ENCODE results near the gene TUB.
A peak's percentile ranks its signal among the peaks of the same experiment; 100 is the strongest.

The TUB gene

GRCh38 chr11:8080674-8081590 is at the start of gene TUB:
TUB (plus strand) TSS chr11:8081211; CDS start chr11:8081511, 300 bp downstream.
- peak within 1 kb of the TSS; percentile 50 for H3K4me3 ChIP-seq (replicated peaks; ENCODE audit: low read depth, low read length)
- no peak for DNase-seq (ENCODE audit: low read depth)
- TF ChIP-seq CTCF (IDR thresholded peaks at IDR 0.05; ENCODE audit: low read length, missing control alignments) = no peak

- no peak for TF ChIP-seq CTCF (IDR thresholded peaks at IDR 0.05; ENCODE audit: low read length, missing control alignments)
- no peak overlapping the region for H3K4me3 ChIP-seq (replicated peaks; ENCODE audit: low read depth, low read length)
- no peak for DNase-seq (ENCODE audit: low read depth)
Observed at GRCh38 chr11:8031248-8032115, 49.5 kb upstream of the TUB start.

- no peak for TF ChIP-seq CTCF (IDR thresholded peaks at IDR 0.05; ENCODE audit: low read length, missing control alignments)
- DNase-seq (ENCODE audit: low read depth) = no peak
- H3K4me3 ChIP-seq (replicated peaks; ENCODE audit: low read depth, low read length) = no peak overlapping the region
Observed at GRCh38 chr11:8032122-8032521, 48.9 kb upstream of the TUB start.

- H3K4me3 ChIP-seq (replicated peaks; ENCODE audit: low read depth, low read length) = no peak overlapping the region
- TF ChIP-seq CTCF (IDR thresholded peaks at IDR 0.05; ENCODE audit: low read length, missing control alignments) = no peak
- DNase-seq (ENCODE audit: low read depth) = no peak
Observed at GRCh38 chr11:8032576-8033304, 48.3 kb upstream of the TUB start.

GRCh38 chr11:8033305-8034105 is 47.5 kb upstream of the TUB start:
- peak; percentile 93 for TF ChIP-seq CTCF (IDR thresholded peaks at IDR 0.05; ENCODE audit: low read length, missing control alignments)
- no peak overlapping the region for H3K4me3 ChIP-seq (replicated peaks; ENCODE audit: low read depth, low read length)
- DNase-seq (ENCODE audit: low read depth) = peak; percentile 85

- no peak for DNase-seq (ENCODE audit: low read depth)
- no peak for TF ChIP-seq CTCF (IDR thresholded peaks at IDR 0.05; ENCODE audit: low read length, missing control alignments)
- no peak overlapping the region for H3K4me3 ChIP-seq (replicated peaks; ENCODE audit: low read depth, low read length)
Observed at GRCh38 chr11:8034106-8034585, 46.9 kb upstream of the TUB start.

All from fibroblast of pulmonary artery (primary cell).